Measurements from ENCODE around the gene PSMD8. TPM values are rescaled to one million over a fixed set of nuclear protein-coding genes. Genes with fewer than 3 reads are reported as not detected.

Gene PSMD8
- total and polyA plus RNA-seq, 8 donors: 116 to 173 (median 128) TPM

DNA sequence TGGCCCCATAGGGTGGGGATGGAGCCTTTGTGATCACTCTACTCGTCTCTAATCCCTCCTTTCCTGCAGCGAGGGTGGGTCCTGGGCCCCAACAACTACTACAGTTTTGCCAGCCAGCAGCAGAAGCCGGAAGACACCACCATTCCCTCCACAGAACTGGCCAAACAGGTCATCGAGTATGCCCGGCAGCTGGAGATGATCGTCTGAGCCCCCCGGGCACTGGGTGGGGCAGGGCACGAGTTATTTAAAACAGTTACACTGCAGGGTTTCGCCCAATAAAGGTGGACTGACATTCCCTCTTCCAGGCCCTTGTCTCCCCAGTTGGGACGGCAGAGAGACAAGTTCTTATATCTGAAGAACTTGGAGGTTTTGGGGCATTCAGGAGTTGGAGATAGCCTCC lies 8.8 kb downstream of the PSMD8 start:
- DNase-seq (no peak), ATAC-seq (no peak)
- peaks cover 0 to 37% of the 10 kb centered on the region in 2 donors for H3K27me3 ChIP-seq
- peaks cover 7 to 28% of the 10 kb centered on the region in 2 donors for H3K4me1 ChIP-seq
- H3K9me3 ChIP-seq: no peaks in the 10 kb centered on the region
- intact Hi-C loops (cut with DNase I): no loop called here
- no peak overlapping the region for H3K27ac ChIP-seq
- H3K36me3 ChIP-seq: peaks cover 0 to 82% of the 10 kb centered on the region in 2 donors
- H3K4me3 ChIP-seq: no peak overlapping the region
- TF ChIP-seq CTCF (IDR thresholded peaks at IDR 0.05): no peak

DNA sequence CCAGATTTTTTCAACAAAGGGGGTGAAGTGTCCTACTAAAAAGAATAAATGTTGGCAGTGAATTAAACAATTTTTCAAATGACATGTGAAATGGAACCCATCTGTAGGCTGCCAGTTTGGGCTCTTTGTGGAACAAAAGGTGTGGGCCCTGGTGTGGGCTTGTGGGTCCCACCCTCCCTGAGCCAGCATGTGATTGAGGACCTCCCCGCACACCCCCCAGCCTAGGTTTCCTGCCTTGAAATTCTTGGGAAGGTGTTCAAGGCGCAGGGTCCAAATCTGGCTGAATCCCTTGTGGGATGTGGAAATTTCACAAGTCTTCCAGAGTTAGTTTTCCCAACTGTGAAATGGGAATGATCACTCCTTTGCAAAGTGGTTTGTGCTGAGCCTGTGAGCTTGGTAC lies 9.4 kb downstream of the PSMD8 start:
- Histone ChIP-seq H3K27me3 (peaks cover 0 to 43% of the 10 kb centered on the region in 2 donors), H3K4me3 (no peak overlapping the region), H3K27ac (no peak overlapping the region), H3K36me3 (peaks cover 0 to 76% of the 10 kb centered on the region in 2 donors), H3K9me3 (no peaks in the 10 kb centered on the region), H3K4me1 (peaks cover 10 to 34% of the 10 kb centered on the region in 2 donors)
- DNase-seq: no peak
- no peak for TF ChIP-seq CTCF (IDR thresholded peaks at IDR 0.05)
- intact Hi-C loops (cut with DNase I): no loop called here
- ATAC-seq: no peak

GRCh38 chr19:38384209-38385027 lies 10.0 kb downstream of the PSMD8 start:
- H3K4me1 ChIP-seq: peaks cover 17 to 40% of the 10 kb centered on the region in 2 donors
- H3K27me3 ChIP-seq: peaks cover 0 to 49% of the 10 kb centered on the region in 2 donors
- ATAC-seq: no peak
- intact Hi-C loops (cut with DNase I): no loop called here
- no peaks in the 10 kb centered on the region for H3K9me3 ChIP-seq
- no peak for TF ChIP-seq CTCF (IDR thresholded peaks at IDR 0.05)
- no peak overlapping the region for H3K27ac ChIP-seq
- peaks cover 0 to 69% of the 10 kb centered on the region in 2 donors for H3K36me3 ChIP-seq
- no peak for DNase-seq
- no peak overlapping the region for H3K4me3 ChIP-seq

DNA sequence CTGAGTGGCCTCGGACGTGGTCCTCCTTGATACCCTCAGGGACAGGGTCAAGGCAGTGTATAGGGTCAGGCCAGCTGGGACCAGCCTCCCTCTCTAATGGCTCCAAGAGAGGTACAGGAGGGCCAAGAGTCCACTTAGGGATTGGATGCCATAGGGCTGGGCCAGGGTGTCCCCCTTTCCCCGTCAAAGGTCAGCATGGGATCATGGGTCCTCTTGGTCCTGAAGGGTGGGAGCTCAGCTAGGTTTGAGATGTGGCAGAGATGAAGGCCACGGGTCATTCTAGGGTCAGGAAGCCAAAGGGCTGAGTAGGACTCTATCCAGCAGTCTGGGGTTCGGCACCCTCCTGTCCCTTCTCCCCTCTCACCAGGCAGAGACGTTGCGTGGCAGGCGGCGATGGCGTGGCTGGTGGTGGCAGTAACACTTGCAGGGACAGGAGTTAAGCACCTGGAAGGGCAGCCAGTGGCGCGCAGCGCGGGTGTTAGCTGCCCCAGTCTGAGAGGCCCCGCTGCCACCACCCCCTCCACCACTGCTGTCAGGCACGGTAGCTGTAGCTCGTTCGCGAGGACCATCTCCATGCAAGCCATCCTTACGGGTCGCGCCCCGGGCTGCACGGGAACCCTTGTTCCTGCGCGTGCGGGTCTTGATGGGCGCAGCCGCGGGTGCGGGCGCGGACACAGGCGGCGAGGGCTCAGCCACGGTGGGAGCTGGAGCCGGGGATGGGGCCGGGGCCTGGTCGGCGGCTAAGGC lies 10.9 kb downstream of the PSMD8 start:
- peaks cover 0 to 57% of the 10 kb centered on the region in 2 donors for H3K27me3 ChIP-seq
- intact Hi-C loops (cut with DNase I): no loop called here
- no peak for TF ChIP-seq CTCF (IDR thresholded peaks at IDR 0.05)

DNA sequence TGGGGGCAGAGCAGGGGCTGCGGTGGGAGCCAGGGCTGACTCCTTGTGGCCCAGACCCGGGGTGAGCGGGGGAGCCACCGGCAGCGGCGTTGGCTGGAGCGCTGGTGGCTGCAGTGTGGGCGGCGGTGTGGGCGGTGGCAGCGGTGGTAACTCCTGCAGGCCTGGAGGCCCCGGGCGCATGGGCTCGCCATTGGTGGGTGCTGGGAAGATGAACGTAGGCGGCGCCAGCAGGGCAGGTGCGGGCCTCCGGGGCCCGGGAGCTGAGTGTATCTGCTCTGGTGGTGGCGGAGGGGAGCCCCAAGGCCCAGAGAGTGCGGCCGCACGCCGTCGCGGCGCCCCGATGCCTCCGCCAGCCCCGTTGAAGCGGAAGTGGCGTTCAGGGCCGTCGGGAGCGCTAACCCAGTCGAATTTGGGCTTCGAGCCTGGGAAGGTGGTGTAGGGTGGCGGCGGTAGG lies 11.5 kb downstream of the PSMD8 start:
- Histone ChIP-seq H3K4me1 (peaks cover 17 to 42% of the 10 kb centered on the region in 2 donors), H3K27ac (no peak overlapping the region), H3K9me3 (no peaks in the 10 kb centered on the region), H3K36me3 (peaks cover 0 to 55% of the 10 kb centered on the region in 2 donors), H3K4me3 (no peak overlapping the region), H3K27me3 (peaks cover 0 to 62% of the 10 kb centered on the region in 2 donors)
- intact Hi-C loops (cut with DNase I): no loop called here
- DNase-seq (peak in 1 of 4 donors; percentile 82), ATAC-seq (no peak)
- no peak for TF ChIP-seq CTCF (IDR thresholded peaks at IDR 0.05)

More for the DNA sequence above, 10.9 kb downstream of the PSMD8 start:
- H3K4me3 ChIP-seq: no peak overlapping the region
- peaks cover 0 to 61% of the 10 kb centered on the region in 2 donors for H3K36me3 ChIP-seq
- H3K4me1 ChIP-seq: peaks cover 17 to 42% of the 10 kb centered on the region in 2 donors
- no peak overlapping the region for H3K27ac ChIP-seq
- no peak for ATAC-seq
- no peaks in the 10 kb centered on the region for H3K9me3 ChIP-seq
- peak in 1 of 4 donors; percentile 78 for DNase-seq
